Activated effector memory CD4-positive, alpha-beta T cell treated with Interleukin-2 at 50 U/mL for 16 hours (primary cell): ENCODE results near the gene VRK3.
"Not testable (repeated sequence)": the region's sequence is repeated elsewhere in the genome, so short reads cannot be mapped to it uniquely, and the experiment has no call there.

Experiments
- DNase-seq: peaks from one replicate; pipeline ENCODE4 v3.0.0-alpha.2; 2020

Gene VRK3

DNA sequence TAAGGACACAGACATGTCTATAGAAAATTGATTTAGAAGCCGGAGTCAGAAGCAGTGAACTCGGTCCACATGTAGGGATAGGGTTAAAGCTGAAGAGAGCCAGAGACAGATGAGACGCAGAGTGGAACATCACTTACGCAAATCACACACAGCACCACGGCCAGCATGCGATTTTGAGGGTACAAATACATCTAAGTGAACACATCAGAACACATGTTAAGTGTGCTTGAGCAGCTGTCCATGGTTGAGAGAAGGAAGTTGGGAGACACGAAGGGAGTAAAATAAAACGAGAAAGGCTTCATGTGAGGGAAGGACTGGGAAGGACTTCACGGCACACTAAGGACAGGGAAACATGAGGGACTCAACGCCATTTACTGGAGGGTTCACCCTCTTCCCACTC lies 38.8 kb downstream of the VRK3 start:
- no peak for DNase-seq

DNA sequence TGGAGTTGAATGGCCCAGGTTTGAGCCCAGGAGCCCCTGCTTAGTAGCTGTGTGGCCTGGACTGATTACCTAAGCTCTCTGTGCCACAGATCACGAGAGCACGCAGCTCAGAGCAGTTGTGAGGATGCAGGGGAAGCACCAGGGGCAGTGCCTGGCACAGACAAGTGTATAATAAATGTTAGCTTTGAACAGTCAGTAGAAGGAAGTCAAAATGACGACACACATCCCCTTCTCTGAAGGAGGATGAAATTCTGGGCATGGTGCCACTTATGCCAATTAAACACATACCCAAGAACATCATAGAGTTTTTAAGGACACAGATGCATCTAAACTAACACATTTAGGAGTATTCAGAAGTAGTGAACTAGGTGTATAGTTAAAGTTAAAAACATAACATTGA lies 39.3 kb downstream of the VRK3 start:
- DNase-seq = no peak

DNA sequence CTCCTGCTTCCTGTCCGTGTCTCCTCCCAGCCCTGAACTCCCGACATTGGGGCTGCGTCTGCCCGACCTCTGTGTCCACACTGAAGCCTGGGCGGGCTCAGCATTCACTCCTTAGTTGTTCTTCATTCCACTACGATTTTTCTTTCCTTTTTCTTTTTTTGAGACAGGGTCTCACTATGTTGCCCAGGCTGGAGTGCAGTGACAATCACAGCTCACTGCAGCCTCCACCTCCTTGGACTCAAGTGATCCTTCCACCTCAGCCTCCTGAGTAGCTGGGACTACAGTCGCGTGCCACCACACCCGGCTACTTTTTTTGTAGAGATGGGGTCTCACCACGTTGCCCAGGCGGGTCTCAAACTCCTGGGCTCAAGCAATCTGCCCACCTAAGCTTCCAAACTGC lies 40.7 kb downstream of the VRK3 start:
- DNase-seq = no peak

DNA sequence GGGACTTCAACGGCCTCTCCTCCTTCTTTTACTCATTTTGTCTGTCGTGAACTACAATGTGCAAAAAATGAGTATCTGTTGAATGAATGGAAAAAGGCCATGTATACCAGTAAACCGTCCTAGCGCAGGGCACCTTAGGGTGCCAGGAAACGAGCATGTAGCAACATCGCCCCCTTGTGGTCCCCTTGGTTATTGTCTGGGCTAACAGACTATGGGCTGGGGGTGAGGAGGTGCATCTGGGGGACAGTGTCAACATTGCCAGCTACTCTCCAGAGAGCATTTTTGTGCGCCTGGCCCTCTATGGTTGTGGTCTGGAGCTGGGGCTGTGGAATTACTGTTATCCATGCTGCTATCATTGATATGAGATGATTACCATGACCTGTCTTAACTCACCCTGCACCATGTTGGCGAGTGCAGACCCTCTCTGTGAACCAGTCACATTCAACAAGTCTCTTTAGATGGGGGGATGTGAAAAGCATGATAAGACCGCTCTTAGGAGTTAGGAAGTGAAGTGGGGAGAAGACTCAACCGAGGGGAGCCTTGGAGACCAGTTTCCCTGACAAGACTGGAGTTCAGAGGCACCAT lies 41.4 kb downstream of the VRK3 start:
- DNase-seq = peak; percentile 59

DNA sequence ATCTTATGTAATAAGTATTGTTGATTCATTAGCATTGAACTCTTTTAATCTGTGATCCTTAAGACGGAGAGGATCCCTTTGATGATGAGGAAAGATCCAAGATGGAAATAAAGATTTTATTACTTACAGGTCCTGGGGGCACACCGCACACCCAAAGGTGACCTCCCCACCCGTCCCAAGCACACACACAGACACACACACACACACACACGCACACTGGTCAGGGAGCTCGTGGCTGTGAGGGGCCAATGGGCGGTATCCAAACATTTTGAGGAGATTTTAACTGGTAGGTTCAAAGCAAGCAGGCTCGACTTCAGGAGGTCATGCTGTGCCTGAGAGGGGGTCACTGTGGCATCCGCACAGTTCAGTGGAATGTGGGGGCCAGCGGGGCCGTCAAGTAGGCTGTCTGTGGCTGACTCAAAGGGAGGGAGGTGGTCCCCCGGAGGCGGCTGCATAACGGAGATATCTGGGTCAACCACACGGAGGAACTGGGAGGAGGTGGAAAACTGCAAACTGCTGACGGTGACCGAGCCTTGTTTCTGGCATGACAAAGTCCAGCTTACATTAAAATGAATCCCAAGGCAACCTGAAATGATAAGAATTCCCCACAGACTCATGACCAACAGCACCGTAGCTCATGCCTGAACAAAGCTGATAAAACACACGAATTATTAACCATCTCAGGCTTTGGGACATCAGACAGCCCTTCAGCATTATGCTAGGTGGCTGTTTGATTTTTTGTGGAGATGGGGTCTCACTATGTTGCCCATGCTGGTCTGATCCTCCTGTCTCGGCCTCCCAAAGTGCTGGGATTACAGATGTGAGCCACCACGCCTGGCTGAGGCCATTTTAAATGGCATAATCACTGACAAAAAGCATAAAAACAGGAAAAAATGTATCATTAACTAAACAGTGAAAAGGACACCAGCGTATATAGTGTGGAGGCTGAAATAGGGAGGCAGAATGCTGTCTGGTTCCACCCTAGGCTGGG lies 43.3 kb downstream of the VRK3 start:
- no peak for DNase-seq

GRCh38 chr19:49978324-49978723 lies 46.8 kb downstream of the VRK3 start:
- no peak for DNase-seq

DNA sequence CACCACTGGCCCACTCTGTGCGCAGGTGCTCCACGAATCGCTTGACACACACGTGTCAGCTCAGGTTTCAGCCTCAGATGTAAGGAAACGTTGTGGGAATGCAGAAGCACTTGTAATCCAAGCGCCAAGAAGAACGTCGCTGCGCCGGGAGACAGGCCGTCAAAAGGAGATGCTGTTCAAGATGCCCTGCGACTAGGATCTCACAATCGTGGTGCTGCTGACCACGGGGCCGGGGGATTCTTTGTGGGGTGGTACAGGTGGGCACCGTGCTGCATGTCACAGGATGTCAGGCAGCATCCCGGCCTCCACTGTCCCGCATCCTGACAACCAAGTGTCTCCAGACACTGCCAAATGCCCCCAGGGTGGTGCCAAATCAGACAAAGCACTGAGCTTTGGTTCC lies 47.3 kb downstream of the VRK3 start:
- DNase-seq = no peak

DNA sequence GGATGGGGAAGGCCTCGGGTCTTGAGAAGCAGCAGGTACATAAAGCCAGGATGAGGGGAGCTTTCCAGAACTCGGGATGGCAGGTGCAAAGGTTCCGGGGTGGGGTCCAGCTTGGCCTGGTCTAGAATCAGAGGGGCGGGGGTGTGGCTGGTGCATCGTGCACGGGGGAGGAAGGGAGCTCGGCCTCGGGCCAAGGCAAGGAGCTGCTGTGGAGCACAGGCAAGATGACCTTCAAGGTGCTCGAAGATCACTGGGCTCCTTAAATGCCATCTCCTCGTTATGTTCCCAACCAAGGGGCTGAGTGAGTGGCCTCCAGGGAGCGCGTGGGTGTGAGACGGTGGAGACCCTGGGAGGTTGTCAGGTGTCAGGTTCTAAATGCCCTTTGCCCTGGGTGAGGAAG lies 48.1 kb downstream of the VRK3 start:
- DNase-seq = no peak

- DNase-seq = no peak
Measured at GRCh38 chr19:49976496-49976895, 48.7 kb downstream of the VRK3 start.

- no peak for DNase-seq
Measured at GRCh38 chr19:49975051-49975450, 50.1 kb downstream of the VRK3 start.

DNA sequence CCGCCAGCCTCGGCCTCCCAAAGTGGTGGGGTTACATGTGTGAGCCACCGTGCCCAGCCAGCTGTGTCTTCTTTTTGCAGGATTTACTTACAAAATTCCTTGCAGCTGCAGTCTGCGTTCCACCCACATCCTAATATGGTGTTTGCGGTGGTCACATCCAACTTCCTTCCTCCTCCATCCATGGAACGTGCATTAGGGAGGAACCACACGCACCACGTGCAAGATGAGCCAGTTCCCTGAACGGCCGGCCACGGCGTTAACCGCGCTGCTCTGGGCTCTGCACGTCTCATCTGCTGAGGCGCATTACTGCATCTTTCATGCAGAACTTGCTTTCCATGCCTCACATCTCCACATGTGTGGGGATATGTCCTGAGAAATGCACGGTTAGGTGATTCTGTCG lies 51.2 kb downstream of the VRK3 start:
- no peak for DNase-seq

- DNase-seq = no peak
Measured at GRCh38 chr19:49972841-49973240, 52.3 kb downstream of the VRK3 start.

DNA sequence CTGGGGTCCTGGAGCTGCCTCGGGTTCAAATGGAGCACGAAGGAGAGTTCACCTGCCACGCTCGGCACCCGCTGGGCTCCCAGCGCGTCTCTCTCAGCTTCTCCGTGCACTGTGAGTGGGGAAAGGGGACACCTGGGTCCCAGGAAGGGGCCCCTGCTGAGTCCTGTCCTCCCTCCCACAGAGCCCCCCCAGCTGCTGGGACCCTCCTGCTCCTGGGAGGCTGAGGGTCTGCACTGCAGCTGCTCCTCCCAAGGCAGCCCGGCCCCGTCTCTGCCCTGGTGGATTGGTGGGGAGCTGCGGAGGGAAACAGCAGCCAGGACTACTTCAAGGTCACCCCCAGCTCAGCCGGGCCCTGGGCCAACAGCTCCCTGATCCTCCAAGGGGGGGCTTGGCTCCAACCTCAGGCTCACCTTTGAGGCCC lies 53.2 kb downstream of the VRK3 start:
- no peak for DNase-seq

DNA sequence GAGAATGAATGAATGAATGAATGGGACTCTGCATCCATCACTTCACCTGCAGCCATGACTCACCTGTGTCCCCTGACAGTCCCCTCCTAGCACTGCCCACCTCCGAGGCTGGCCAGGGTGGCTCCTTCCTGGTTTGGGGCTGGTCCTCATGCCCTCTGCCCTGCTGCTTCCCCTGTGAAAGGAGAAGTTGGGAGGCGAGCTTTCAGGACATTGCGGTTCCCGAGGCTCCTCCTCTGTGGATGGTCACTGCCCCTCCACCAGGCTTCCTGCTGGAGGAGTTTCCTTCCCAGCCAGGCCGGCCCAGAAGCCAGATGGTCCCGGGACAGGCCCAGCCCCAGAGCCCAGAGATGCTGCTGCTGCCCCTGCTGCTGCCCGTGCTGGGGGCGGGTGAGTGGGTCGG lies 55.8 kb downstream of the VRK3 start:
- not testable (repeated sequence) for DNase-seq

GRCh38 chr19:49968279-49968922 lies 56.8 kb downstream of the VRK3 start:
- DNase-seq = no peak

GRCh38 chr19:49960980-49961379 lies 64.2 kb downstream of the VRK3 start, which contains the start of gene SIGLEC11:
TSS of gene SIGLEC11 (minus strand) at chr19:49961172. CDS start at chr19:49961081, 91 bp downstream.
- DNase-seq = not testable (repeated sequence)

GRCh38 chr19:49959892-49960291 lies 65.3 kb downstream of the VRK3 start:
- not testable (repeated sequence) for DNase-seq

DNA sequence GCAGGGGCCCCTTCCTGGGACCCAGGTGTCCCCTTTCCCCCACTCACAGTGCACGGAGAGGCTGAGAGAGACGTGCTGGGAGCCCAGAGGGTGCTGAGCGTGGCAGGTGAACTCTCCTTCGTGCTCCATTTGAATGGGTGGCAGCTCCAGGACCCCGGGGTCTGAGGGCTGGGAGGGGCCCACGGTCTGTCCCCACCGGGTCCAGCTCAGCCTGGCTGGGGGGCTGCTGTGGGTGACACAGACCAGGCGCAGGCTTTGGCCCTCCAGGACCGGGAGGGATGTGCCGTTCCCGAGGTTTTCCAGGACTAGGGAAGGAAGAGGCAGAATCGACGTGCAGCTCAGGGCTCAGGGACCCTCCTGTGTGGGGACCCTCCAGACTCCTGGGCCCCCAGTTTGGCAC lies 66.6 kb downstream of the VRK3 start:
- DNase-seq = not testable (repeated sequence)

DNA sequence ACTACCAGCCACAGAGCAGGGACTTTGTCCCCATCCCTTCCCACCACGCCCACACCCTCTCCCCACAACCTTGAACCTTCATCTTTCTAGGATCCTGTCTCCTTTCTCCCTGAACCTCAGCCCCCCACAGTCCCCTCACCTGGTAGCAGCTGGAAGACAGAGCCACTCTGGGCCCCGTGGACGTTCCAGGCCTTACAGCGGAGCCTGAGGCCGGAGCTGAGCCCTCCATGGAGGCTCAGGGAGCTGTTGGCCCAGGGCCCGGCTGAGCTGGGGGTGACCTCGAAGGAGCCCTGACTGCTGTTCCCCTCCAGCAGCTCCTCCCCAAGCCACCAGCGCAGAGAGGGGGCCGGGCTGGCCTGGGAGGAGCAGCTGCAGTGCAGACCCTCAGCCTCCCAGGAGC lies 67.0 kb downstream of the VRK3 start:
- not testable (repeated sequence) for DNase-seq

DNA sequence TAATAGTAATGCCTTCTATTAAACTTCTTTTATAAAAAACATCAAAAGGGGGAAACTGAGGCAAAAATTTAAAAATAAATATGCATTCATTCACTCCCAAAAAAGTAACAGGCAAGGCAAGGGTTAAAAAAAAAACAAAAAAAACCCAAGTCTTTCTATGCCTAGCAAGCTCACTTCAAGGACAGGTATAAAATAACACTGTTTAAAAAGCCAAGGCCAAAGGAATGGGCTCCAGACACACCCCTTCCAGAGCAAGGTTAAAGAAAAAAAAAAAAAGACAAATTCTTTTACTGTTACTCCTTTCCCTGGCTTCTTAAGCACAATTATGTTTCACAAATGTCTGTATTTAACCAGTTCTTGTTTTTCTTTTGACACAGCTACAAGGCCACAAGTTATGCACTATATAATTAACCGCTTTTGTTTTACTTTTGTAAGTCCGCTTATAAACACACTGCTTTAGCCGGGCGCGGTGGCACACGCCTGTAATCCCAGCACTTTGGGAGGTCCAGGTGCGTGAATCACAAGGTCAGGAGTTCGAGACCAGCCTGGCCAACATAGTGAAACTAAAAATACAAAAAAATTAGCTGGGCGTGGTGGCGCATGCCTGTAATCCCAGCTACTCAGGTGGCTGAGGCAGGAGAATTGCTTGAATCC lies 67.8 kb downstream of the VRK3 start:
- no peak for DNase-seq

GRCh38 chr19:49956115-49956495 lies 69.1 kb downstream of the VRK3 start:
- no peak for DNase-seq

DNA sequence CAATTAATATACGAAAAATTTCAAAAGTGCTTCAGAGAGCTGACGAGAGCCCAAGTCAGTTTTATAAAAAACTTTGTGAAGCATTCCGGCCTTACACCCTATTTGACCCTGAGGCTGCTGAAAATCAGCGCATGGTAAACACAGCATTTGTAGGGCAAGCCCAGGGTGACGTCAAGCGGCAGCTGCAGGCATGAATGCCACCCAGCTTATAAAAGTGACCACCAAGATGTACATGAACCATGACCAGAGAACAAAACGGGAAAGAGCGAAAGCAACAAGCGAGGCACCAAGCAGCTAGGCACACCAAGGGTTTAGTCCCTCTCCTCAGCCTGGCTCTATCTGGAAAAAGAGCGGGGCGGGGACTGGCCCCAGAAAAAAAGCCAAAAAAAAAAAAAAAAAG lies 70.2 kb downstream of the VRK3 start:
- no peak for DNase-seq
